HepG2 (cell line): ENCODE data around the gene TSEN54.

Experiments
- BRCA1 ChIP-seq: sonication (generic); formaldehyde crosslinking; IDR thresholded peaks from 2 replicates; pipeline ENCODE4 v1.4.0; 2020; ENCODE audit warnings: missing genetic modification reagents
- CTCF ChIP-seq: sonication (generic); formaldehyde crosslinking; IDR thresholded peaks from 2 replicates; pipeline ENCODE4 v1.5.0; 2020; ENCODE audit warnings: mild to moderate bottlenecking, missing genetic modification reagents, moderate library complexity
- EZH2 ChIP-seq: conservative IDR thresholded peaks from 2 replicates; pipeline ENCODE4 v1.6.1; 2012; ENCODE audit warnings: mild to moderate bottlenecking, low read depth, low read length, moderate library complexity
- FOXO4 ChIP-seq: sonication (generic); formaldehyde crosslinking; conservative IDR thresholded peaks from 2 replicates; pipeline ENCODE4 v1.8.1; 2023; ENCODE audit warnings: missing genetic modification reagents
- GABPA ChIP-seq, 2 experiments: IDR thresholded peaks; 2 replicates each; pipeline ENCODE4 v1.6.1; 2011 to 2016; ENCODE audit warnings: low read depth in 2 of 2, low read length in 1 of 2, missing biosample characterization in 1 of 2, missing genetic modification characterization in 1 of 2
- HMGXB3 ChIP-seq: sonication (generic); formaldehyde crosslinking; IDR thresholded peaks from 2 replicates; pipeline ENCODE4 v1.4.0; 2020; ENCODE audit warnings: missing genetic modification reagents, borderline replicate concordance
- HNRNPLL ChIP-seq: fragments of 200-400 bp; formaldehyde crosslinking; IDR thresholded peaks from 2 replicates; pipeline ENCODE4 v1.6.1; 2017; ENCODE audit warnings: mild to moderate bottlenecking, low read depth, low read length; ENCODE audit not compliant: poor library complexity, severe bottlenecking
- KAT2B ChIP-seq: fragments of 150-350 bp; IDR thresholded peaks from 2 replicates; pipeline ENCODE4 v1.6.1; 2014; ENCODE audit warnings: low read depth, low read length, borderline replicate concordance
- SRF ChIP-seq: IDR thresholded peaks from 2 replicates; pipeline ENCODE4 v1.6.1; 2011; ENCODE audit warnings: mild to moderate bottlenecking, low read depth, low read length, moderate library complexity
- THRA ChIP-seq: sonication (generic); formaldehyde crosslinking; IDR thresholded peaks from 2 replicates; pipeline ENCODE4 v1.4.0; 2020; ENCODE audit warnings: missing genetic modification reagents, borderline replicate concordance
- XRCC5 ChIP-seq: fragments of 200-400 bp; formaldehyde crosslinking; optimal IDR thresholded peaks from 2 replicates; pipeline ENCODE3; 2017; ENCODE audit warnings: mild to moderate bottlenecking, low read length
- ZFP62 ChIP-seq: sonication (generic); formaldehyde crosslinking; IDR thresholded peaks from 2 replicates; pipeline ENCODE4 v1.4.0; 2020; ENCODE audit warnings: missing genetic modification reagents
- ZNF274 ChIP-seq: sonication (generic); formaldehyde crosslinking; IDR thresholded peaks from 2 replicates; pipeline ENCODE4 v1.5.1; 2020; ENCODE audit warnings: mild to moderate bottlenecking, missing genetic modification reagents
- ZNF605 ChIP-seq: sonication (generic); formaldehyde crosslinking; IDR thresholded peaks from 2 replicates; pipeline ENCODE4 v1.8.0; 2022; ENCODE audit warnings: mild to moderate bottlenecking, missing genetic modification reagents

- TF ChIP-seq XRCC5 (no peak), FOXO4 (CRISPR knock-in tag) (no peak), BRCA1 (no peak), EZH2 (no peak), HMGXB3 (CRISPR knock-in tag) (no peak), CTCF (CRISPR knock-in tag) (no peak), SRF (no peak), KAT2B (no peak), HNRNPLL (no peak), ZNF274 (CRISPR knock-in tag) (no peak), THRA (no peak), ZFP62 (CRISPR knock-in tag) (no peak), GABPA (IDR thresholded peaks at IDR 0.05; ENCODE audit: low read depth, low read length) (no peak), GABPA (CRISPR knock-in tag; IDR thresholded peaks at IDR 0.05; ENCODE audit: low read depth) (no peak), ZNF605 (CRISPR knock-in tag) (no peak)
These were observed 43.7 kb downstream of the TSEN54 start for GRCh38 chr17:75559958-75560533.
